Central memory CD4-positive, alpha-beta T cell (primary cell): ENCODE data around the gene ZC3H4.
"Not testable (repeated sequence)": the region's sequence is repeated elsewhere in the genome, so short reads cannot be mapped to it uniquely, and the experiment has no call there.

Experiments
- DNase-seq: peaks from one replicate; pipeline ENCODE4 v3.0.0; 2022
- total RNA-seq, 3 experiments: gene quantifications; one replicate each; lab custom pipeline; 2026; lab: John Stamatoyannopoulos, UW

ZC3H4 gene
- 83.2 to 129 (median 108) reads per million in 3 experiments for total RNA-seq

GRCh38 chr19:47112997-47113849, at the start of gene ZC3H4:
Gene ZC3H4, minus strand, starts transcription at chr19:47113776. Its CDS starts 1,192 bp downstream, at chr19:47112584.
- DNase-seq = peak; percentile 100

DNA sequence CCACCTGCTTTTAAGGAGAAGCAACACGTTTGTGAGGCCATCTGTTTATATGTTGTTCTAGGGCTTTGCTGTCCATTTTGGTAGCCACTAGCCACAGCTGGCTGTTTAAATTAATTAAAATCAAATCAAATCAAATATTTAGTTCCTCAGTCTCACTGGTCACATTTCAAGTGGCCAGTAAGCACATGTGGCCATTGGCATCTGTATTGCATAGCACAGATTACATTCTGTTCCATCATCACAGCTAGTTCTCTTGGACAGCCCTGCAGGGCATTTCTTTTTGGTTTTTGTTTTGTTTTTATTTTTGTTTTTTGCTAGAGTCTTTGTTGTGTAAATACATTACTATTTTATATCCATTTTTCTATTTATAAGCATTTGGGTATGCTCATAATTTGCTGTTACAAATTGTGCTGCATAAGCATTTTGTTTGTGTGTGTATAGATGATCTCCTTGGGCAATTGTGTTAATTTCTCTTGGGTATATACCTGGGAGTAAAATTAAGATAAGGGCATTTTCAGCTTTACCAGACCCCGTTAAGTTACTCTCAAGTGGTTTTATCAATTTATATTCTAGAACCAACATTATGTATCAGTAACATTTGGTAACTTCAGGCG, 48.4 kb upstream of the ZC3H4 start:
- no peak for DNase-seq

- DNase-seq = peak; percentile 77
These were observed 45.4 kb upstream of the ZC3H4 start for GRCh38 chr19:47158879-47159503.

DNA sequence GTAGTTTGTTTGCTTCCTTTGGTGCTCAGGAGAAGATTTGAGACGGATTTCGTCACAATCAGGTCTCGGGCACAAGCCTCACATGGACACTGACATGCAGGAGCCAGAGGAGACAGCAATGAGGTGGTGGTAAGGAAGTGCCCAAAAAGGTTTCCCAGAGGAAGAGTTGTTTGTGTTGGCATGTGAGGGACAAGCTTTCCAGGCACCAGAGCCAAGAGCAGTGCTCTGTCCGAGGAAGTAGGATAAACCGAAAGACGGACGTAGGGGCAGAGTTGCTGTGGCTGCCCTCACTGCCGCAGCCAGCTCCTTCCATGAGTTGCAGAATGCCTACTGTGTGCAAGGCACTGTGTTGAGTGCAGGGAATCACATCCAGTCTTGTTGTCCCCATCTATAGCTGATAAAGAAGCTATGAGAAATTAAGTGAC, 44.8 kb upstream of the ZC3H4 start:
- DNase-seq = no peak

GRCh38 chr19:47157431-47158321, 44.1 kb upstream of the ZC3H4 start:
- peak; percentile 38 for DNase-seq

DNA sequence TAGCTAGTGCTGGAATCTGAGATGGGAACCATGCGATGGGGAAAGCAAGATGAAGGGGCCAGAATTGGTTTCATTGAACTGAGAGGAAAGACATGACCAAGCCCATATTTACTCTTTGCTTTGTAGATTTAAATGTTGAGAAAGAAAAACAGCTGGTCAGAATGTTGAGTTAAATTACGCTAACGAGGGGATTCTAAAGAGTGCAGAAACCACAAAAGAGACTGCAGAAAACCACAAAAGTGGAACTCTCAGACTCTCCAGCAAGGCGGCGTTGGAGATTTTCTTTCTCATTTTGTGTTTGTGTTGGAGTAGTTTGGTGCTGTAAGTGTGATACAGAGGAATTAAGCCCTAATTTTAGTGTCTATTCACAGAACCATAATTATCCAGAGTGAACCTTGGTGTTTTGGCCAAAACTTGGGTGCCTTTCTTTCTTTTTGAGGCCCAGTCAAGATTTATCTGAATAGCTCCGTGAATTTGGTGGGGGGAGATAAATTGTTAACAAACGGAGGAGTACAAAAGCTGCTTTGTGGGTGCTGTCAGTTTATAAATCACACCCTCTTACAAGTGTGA, 43.4 kb upstream of the ZC3H4 start:
- peak; percentile 32 for DNase-seq

DNA sequence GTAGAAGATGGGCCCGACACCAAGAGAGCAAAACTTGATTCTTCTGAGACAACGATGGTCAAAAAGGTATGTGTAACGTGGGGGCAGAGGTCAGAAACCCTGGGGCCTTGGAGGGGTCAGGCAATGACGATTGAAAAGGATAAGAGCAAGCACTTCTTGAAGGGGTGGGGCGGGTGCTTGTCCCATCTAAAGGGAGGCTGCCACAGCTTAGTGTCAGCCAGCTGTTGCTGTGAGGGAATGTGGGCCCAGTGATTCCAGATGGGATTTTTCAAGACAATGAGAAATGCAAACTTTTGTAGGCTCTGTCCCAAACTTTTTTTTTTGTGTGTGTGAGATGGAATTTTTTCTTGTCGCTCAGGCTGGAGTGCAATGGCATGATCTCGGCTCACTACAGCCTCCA, 41.6 kb upstream of the ZC3H4 start:
- no peak for DNase-seq

GRCh38 chr19:47153266-47153665, 39.7 kb upstream of the ZC3H4 start:
- DNase-seq = no peak

GRCh38 chr19:47152632-47153031, 39.1 kb upstream of the ZC3H4 start:
- DNase-seq = no peak

- no peak for DNase-seq
These were observed 38.6 kb upstream of the ZC3H4 start for GRCh38 chr19:47152205-47152604.

DNA sequence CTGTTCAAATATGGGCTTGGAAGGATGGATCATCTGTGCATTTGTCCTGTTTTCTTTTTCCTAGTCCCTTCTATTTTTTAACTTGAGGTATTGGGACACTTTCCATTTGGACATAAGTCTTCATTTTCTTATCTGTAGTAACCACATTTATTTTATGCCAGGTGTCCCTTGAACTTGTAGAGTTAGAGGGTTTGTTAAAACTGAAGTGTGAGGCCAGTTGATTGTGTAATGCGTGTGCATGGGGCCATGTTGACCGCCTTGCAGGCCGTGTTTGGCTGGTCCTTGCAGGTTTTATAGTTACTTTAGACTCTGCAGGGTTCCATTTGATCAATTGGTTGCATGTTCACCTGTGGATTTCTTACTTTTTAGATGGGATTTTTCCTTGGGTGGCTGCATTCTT, 38.1 kb upstream of the ZC3H4 start:
- DNase-seq = no peak

DNA sequence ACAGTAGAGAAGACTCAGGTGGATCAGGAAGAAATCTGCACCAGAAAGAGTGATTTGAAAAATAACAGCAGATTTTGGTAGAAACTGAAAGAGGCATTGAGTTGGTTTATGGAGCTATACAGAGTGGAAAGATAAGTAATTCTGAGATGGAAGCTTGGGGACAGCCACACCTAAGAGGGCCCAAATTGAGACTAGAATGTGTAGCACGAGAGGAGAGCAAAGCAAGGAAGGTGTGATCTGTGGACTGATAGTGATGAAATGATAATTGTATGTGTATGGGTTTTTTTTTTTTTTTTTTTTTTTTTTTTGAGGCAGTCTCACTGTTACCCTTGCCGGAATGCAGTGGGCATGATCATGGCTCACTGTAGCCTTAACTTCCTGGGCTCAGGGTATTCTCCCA, 33.3 kb upstream of the ZC3H4 start:
- DNase-seq = no peak

DNA sequence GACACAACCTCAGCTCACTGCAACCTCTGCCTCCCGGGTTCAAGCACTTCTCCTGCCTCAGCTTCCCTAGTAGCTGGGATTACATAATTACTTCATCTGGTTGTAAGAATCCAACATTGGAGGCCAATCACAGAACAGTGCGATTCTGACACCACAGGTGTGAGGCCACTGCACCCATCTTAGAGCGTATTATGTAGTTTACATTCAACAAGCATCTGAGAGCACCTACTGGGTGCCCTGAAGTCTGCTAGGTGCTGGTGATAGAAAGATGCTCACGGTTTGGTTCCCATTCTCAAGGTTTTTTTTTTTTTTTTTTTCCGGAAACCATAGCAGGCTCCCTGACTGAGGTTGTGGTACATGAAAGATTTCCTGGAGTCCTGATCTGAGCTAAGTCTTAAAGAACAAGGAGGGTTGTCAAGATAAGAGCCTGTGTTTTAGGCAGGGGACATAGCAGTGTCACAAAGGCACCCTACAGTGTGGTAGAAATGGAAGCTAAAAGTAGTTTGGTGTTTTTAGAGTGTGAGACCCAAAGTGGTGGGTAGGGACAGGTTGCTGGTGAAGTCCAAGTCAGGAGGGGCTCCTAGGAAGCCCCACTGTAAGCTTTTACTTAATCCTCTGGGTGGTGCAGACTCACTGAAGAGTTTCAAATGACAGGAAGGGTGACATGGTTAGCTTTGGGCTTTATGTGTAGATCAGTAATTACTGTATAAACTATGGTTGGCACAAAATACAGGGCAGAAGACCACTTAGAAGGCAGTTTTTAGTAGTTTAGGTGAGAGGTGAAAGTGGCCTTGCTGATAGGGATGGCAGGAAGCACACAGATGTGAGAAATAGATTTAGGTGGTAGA, 32.3 kb upstream of the ZC3H4 start:
- DNase-seq = peak; percentile 76

DNA sequence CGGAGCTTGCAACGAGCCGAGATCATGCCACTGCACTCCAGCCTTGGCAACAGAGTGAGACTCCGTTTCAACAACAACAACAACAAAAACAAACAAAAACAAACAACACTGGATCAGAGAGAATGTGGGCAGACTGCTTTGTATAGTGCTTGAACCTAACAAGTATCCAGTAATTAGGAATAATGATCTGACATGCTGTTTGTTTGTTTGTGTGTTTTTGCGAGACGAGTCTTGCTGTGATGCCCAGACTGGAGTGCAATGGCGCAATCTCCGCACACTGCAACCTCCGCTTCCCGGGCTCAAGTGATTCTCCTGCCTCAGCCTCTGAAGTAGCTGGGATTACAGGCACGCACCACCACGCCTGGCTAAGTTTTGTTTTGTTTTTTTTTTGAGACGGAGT, 31.1 kb upstream of the ZC3H4 start:
- DNase-seq = no peak

GRCh38 chr19:47143322-47144073, 29.9 kb upstream of the ZC3H4 start:
- DNase-seq = no peak

DNA sequence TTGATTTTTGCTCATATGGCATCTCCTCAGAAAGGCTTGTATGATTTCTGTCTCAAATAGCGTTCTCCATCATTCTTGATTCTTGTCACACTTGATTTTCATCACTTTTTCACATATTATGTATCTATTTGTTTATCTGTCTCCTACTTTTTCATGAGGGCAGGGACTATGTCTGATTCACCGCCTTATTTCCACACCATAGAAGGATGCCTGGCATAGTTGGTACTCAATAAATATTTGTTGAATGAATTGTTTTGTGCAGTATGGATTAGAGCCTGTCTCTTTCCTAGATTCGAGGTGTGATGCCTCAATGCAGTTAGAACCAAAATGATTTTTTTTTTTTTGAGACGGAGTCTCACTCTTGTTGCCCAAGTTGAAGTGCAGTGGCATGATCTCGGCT, 29.2 kb upstream of the ZC3H4 start:
- no peak for DNase-seq

GRCh38 chr19:47141695-47142094, 28.1 kb upstream of the ZC3H4 start:
- DNase-seq = no peak

- not testable (repeated sequence) for DNase-seq
These were observed 27.7 kb upstream of the ZC3H4 start for GRCh38 chr19:47141252-47141651.

DNA sequence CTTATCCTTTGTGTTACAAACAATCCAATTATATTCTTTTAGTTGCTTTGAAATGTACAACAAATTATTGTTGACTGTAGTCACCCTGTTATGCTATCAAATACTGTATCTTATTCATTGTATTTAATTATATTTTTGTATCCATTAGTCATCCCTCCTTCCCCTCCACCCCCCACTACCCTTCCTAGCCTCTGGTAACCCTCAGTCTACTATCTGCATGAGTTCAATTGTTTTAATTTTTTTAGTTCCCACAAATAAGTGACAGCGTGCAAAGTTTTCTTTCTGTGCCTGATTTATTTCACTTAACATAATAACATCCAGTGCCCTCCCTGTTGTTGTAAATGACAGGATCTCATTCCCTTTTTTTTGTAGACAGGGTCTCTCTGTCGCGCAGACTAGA, 21.6 kb upstream of the ZC3H4 start:
- no peak for DNase-seq

- no peak for DNase-seq
These were observed 21.0 kb upstream of the ZC3H4 start for GRCh38 chr19:47134545-47134944.
